Stimulated activated naive CD8-positive, alpha-beta T cell treated with anti-CD3 and anti-CD28 coated beads, Interleukin-15, Interleukin-2, amounts not matched to agents 100 U/mL and 50 U/mL, for 24 hours (primary cell): ENCODE measurements around the gene DUSP12.
"Not testable (repeated sequence)": the region's sequence is repeated elsewhere in the genome, so short reads cannot be mapped to it uniquely, and the experiment has no call there.

Source experiments
- ATAC-seq: fragments of 150-1000 bp; cut with Tn5 transposase; one replicate; pipeline ENCODE4 v1.10.0; 2021
- DNase-seq: peaks from one replicate; pipeline ENCODE4 v3.0.0; 2021

DUSP12 gene

DNA sequence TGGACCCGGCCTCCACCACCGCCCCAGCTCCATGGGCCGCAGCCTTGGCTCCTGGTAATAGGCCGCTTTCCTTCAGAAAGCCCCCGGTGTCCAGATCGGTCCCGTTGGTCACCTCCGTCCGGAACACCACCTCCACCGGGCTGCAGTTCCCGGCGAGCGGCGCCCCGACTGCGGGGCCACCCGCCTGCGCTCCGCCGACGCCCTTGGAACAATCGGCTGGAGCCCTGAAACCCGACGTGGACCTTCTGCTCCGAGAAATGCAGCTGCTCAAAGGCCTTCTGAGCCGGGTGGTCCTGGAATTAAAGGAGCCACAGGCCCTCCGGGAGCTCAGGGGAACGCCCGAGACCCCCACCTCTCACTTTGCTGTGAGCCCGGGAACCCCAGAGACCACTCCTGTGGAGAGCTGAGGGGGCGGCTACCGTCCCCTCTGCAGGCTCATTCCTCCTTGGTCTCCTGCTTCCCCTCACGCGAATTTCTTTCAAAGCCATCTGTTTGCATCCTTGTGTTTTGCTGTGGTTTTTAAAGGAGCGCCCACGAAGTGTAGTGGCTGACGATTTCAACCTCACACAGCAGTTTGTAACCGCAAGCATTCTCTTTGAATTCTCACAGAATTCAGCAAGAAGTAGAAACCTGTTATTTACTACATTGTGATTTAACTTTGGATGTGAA is 22.2 kb upstream of the DUSP12 start:
- DNase-seq, result peak; percentile 30

DNA sequence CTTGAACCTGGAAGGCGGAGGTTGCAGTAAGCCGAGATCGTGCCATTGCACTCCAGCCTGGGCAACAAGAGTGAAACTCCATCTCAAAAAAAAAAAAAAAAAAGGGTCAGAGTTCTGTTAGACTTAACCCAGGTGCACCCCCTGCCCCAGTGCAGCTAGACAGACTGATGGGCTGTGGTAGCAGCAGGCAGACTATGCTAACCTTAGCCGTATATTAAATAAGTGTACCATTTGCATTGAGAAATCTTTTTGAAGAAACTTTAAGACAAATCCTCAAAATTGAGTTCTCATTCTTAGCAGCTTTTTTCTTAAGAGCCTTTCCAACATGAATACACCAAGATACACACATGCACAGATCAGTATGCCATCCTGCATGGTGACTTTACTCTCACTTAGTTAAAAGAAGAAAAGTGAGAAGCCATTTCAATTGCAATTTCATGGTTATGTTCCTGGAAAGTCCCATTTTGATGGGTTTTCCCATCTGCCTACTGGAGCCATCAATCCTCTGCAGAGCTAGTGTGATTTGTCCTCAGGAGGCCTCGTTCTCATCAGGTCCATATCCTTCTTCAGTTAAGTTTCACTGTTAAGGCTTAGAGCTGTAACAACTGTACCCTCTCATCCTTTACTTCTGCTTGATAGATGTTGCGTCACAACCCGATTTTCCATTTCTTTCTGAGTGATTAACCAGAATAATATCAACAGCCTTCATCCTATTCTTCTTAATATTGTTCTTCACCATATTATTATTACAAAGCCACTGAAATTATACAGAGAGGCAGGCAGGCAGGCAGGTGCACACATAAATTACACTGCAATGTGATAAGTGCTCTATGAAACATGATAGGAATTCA is 21.0 kb upstream of the DUSP12 start:
- ATAC-seq, result no peak
- DNase-seq, result no peak

More for the DNA sequence above, 22.2 kb upstream of the DUSP12 start:
- peak; percentile 4 for ATAC-seq

DNA sequence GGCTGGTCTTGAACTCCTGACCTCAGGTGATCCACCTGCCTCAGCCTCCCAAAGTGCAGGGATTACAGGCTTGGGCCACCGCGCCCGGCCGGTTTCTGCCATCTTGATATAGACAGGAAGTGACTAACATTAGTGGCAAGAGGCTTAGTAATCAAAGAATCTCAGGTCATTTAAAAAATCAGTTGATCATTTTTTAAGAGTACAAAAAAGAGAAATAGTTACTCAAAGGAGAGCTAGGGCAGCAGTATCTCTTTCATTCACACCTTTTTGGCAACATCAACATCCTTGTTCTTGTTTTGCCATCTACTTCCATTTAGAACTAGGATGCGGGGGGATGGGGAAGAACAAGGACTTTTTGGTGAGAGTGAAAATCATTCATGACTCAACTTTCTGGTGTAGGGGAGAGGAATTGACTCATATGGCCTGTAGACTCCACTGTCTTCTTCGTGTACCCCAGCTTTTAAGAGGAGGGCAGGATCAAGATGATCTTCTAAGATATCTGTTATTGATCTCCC is 19.5 kb upstream of the DUSP12 start:
- peak; percentile 46 for DNase-seq
- peak; percentile 58 for ATAC-seq

DNA sequence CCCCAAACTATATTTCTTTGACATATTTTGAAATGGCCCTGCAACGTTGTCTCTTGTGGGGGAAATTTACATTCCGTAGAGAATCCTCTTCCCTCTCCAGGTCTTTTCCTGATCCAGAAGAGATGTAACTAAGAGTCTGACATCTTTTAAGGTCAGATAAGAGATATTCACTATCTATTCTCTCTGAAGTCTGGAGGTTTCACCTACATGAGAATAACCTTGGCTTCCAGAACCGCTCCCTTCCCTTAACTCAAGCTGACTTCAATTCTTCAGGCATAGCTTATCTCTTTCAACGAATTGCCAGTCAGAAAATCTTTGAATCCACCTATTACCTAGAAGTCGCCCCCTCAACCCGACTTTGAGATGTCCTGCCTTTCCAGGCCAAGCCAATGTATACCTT is 18.3 kb upstream of the DUSP12 start:
- no peak for DNase-seq
- no peak for ATAC-seq

DNA sequence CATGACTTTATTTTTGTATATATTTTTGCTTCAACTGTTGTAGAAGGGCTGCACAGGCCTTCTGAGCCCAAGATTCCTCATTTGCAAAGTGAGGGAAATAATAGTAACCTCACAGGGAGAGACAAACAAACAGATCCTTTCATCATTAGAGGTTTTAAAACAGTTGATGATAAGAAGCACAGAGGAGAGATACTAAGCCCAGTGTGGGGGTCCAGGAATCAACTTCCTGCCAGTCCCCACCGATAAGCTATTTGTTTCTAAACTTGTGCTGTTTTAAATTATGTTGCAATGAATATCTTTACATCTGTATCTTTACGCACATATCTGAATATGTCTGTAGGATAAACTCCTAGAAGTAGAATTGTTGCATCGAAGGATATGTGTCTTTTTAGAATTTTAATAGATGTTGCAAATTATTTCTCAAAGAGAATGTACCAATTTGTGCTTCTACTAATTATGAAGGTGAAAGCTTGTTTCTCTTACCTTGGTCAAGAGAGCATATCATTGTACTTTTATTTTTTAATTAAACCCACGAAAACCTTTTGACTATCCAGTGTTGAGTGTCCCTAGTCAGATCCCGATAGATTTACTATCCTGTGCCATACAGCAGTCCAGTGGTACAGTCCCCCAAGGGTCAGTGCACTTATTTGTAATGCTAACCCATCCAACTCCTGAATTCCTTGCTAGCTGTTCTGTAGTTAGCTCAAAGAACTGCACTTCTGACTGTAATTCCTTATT is 17.4 kb upstream of the DUSP12 start:
- no peak for ATAC-seq
- DNase-seq, result no peak

DNA sequence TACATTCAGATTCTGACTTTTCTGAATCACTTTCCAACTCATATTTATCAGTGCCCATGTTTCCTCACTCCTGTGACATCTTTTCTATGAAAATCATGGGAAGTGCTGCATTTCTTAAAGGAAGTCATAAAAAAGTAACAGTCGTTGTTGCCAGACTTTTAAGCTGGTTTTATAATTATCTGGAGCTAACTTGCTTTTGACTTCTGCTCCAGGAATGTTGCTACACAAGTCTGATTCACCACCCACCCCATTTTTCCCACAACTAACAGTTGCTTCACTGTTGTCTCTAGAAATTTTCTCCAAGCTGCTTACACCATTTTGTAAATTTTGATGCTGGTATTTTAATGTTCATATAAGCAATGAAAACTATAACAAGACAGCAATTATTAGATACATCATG is 16.1 kb upstream of the DUSP12 start:
- no peak for ATAC-seq
- DNase-seq, result no peak

DNA sequence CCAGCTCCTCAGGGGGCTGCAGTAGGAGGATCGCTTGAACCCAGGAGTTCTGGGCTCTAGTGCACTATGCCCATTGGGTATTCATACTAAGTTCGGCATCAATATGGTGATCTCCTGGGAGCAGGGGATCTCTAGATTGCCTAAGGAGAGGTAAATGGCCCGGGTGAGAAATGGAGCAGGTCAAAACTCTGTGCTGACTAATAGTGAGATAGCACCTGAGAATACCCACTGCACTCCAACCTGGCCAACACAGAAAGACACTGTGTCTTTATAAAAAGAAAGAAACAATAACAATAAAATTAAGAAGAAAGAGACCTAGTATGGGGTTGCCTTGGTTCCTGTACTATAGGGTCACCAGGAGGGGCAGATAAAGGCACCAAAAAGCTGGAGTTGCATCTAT is 13.7 kb upstream of the DUSP12 start:
- ATAC-seq, result no peak
- DNase-seq, result no peak

DNA sequence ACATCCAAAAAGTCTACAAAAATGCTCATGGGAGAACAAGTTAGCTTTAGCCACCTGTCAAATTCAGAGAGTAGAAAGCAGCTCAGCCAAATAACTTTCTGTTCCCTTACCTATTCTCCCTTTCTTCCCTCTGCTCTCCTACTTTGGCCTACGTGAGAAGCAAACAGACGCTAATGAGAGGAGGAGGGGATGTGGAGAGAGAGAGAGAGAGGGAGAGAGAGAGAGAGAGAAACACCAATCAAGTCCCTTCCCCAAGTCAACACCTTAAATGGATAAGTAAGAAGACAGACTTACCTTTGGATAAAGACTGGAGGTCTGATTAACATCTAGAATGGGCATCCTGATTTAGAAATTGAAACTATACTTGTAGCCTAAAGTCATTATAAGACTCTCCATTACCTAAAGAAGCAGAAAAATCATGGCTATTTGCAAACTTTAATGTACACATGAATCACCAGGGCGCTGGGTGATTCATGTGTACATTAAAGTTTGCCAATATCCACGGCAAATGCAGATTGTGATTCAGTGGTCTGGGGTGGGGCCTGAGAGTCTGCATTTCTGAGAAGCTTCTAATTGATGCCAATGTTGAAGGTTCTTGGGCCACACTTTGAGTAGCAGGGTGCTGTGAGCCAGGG is 13.1 kb upstream of the DUSP12 start:
- DNase-seq (peak; percentile 37), ATAC-seq (peak; percentile 69)

DNA sequence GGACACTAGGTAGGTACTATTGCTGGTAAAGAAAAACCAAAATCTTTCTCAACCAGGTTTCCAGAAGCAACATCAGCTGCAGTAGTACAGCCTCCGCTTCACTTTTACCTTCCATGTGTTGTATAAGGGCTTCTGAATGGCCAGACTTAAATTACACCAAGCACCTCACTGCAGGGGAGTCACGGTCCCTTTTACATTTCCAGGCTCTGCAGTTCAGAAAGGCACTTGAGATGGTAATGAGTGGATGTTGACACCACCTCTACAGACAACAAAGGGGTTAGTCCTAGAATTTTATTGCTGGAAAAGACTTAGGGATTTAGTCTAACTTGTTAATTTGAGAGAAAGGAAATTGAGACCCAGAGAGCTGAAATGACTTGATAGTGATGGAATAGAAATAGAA is 12.0 kb upstream of the DUSP12 start:
- ATAC-seq (no peak), DNase-seq (no peak)

DNA sequence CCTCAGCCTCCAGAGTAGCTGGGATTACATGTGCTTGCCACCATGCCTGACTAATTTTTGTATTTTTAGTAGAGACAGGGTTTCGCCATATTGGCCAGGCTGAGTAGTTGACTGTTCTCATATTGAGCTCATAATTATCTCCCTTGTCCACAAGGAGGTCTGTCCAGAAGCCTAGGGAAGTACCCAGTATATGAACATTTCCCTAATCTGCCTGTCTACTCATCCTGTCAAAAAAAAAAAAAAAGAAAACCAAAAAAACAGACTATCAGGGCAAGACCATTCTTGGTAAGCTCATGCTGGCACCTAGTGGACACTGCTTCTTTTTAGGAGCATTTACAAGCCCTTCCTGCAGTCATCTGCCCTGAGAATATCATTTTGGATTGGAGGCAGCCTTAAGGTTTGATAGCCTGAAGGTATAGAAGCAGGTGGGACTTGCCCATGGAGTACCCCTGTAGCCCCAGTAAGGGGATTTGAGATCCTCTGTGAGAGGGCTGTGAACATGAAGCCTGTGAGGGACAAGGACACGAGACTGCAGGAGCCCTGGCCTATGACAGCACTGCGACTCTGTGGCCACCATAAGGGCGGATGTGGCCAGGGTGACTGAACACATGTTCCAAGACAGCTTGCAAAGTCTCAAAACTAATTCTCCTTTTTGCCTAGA is 10.8 kb upstream of the DUSP12 start:
- ATAC-seq, result peak; percentile 78

DNA sequence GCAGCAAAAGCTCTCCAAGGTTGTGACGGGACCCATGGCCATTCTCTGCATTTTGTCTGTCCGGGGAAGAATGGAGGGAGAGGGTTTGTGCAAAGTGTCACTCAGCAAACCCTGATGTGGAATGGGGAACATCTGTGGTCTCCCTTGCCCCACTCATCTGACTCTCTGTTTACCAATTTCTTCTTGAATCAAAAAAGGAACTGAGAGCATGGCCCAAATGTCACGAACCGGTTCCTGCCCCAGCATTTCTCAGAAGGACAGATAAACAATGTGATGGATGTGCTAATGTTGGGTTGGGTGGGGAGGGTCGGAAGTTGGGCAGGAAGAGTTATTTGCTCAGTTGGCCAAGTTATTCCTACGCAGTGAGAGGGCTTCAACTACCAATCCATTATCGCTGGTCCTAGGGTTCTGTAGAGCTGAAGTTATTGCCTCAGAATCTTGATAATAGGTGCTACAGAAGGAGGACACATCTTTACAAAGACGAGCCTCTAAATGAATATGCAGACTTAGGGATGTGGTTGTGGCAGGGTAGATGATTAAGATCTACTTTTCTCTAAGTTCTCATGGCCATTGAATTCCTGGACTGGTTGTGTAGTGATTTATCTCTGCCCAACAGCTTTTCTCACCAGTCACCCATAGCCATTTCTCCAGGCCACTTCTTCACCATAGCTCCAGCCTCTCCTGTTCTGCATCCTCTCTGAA is 9.6 kb upstream of the DUSP12 start:
- ATAC-seq, result no peak
- DNase-seq, result no peak

More for the DNA sequence above, 10.8 kb upstream of the DUSP12 start:
- peak; percentile 60 for DNase-seq

DNA sequence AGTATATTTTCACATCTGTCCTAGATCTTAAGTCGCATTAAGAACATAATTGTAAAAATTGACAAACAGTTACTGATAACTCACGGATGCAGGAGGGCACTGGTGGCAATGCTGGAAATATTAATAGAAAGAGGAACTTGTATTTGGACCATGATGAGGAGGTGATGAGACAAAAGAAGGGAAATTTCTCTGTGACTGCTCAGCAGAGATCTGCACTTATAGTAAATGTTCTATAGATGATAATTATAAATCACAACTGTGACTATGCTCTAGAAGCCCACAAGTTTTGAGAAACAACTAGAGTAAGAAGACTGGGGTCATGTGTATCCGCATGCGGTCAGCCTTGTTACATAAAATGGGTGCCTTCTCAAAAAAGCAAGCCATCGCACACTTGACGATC is 8.7 kb upstream of the DUSP12 start:
- no peak for DNase-seq
- no peak for ATAC-seq

DNA sequence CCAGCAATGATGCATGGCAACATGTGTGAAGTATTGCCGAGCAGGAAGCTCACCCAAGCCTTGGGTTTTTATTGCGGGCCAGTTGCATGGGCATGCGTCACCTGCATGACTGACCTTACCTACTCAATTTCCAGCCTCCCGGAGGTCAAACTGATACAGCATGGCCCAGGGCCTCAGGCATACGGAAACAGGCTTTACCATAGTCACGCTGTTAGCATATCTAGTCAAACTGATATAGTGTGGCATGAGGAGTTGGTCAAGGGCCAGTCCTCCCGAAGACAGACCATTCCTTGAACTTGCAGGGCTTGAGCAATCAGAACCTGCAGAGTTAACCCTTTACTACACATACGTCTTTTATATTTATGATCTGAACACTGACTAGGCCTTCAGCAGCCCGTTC is 6.4 kb upstream of the DUSP12 start:
- no peak for DNase-seq
- ATAC-seq, result no peak

DNA sequence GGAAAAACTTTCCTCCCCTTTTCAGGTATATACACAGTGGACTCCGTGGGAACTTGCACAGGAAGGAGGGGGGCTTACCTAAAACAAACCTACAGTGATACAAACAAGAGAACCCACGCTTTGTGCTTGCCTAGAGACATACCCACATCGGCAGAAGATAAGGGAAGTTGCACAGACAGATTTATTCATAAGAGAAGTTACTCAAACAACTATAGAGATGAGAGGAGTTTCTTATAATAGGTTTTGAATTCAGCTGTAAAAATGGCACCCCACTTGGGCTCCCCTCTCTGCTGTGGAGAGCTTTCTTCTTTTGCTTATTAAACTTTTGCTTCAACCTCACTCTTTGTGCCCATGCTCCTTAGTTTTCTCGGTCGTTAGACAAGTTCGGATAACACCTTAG is 1.8 kb upstream of the DUSP12 start:
- DNase-seq (no peak), ATAC-seq (no peak)

DNA sequence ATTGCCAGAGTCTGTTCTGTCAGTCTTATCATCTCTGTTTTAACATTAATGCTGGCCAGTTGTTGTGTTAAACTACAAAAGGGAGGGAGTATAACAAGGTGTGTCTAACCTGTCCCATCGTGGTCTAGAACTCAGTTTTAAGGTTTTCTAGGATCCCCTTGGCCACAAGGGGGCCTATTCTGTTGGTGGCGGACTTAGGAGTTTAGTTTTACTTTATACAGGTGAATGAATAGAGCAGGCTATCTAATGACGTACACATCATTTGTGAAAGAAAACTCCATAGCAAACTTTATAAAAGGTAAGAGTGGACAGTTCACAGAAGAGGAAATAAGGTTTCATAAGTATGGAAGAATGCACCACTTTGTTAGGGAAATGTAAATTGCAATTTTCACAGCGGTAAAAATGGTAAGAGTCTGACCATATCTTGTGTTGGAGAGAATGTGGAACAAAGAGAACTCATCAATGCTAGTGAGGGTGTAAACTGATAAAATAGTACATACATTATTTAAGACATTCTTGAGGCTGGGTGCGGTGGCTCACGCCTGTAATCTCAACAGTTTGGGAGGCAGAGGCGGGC is 14.0 kb downstream of the DUSP12 start:
- ATAC-seq, result peak; percentile 51
- DNase-seq, result peak; percentile 36

DNA sequence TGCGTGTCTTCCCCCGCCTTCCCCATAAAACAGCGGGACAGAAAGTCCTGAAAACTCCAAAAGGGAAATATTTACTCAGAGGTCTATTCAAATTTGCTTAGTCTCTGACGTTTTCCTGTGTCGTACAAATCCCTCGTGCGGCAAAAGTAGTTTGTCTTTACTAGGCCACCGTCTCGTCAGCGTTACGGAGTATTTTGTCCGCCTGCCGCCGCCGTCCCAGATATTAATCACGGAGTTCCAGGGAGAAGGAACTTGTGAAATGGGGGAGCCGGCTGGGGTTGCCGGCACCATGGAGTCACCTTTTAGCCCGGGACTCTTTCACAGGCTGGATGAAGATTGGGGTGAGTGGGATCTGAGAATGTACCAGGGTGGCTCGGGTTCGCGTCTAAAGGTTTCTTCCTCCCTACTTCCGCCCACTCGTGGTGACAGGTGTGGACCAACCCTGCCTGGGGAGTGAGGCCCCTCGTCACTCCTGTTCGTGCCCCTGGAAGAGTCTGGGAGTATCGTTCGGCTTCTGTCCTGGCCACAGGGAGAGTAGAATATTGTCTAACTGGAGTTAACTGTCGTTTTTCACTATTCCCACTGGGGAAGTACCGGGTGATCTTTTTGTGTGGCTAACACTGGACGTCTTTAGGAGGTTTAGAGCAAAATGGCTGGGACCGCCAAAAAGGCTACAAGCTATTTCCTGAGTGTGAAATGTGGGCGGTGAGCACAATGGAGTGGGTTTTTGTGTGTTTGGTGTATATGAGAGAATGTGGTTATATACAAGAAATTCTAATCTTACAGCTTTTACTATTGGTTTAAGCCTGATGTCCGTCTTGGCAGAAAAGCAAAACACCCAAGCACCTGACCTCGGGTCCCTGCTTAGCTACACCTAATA is 16.8 kb downstream of the DUSP12 start, which contains the start of gene ATF6:
TSS of gene ATF6 (plus strand) at position 219 of the 880 bp plus-strand sequence. CDS start at position 260, 41 bp downstream.
- DNase-seq (peak; percentile 82), ATAC-seq (peak; percentile 87)

DNA sequence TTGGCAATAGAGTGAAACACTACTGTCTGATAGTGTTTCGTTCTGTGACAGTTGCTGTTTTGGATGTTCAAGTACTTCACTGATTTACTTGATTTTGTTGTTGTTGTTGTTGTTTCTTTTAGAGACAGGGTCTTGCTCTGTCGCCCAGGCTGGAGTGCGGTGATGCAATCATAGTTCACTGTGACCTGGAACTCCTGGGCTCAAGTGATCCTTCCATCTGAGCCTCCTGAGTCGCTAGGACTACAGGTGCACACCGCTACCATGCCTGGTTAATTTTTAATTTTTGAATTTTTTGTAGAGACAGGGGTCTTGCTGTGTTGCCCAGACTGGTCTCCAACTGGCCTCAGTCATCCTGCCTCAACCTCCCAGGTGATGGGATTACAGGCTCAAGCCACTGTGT is 18.9 kb downstream of the DUSP12 start:
- ATAC-seq (no peak), DNase-seq (no peak)

DNA sequence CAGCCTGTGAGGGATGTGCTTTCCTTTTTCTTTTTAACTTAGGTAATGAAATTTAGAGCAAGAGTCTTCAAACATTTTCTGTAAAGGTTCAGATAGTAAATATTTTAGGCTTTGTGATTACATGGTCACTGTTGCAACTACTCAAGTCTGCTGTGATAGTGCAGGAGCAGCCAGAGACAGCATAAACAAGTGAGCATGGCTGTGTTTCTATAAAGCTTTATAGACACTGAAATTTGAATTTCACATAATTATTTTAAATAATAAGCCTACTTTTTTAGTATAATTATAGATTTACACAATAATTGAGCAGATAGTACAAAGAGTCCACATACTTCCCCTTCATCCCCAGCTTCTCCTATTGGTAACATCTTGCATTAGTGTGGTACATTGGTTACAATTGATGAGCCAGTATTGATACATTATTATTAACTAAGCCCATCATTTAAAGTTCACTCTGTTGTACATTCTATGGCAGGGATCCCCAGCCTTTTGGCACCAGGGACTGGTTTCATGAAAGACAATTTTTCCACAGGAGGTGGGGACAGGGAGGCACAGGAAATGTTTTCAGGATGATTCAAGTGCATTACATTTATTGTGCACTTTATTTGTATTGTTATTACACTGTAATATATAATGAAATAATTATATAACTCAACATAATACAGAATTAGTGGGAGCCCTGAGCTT is 19.5 kb downstream of the DUSP12 start:
- DNase-seq (no peak), ATAC-seq (no peak)

DNA sequence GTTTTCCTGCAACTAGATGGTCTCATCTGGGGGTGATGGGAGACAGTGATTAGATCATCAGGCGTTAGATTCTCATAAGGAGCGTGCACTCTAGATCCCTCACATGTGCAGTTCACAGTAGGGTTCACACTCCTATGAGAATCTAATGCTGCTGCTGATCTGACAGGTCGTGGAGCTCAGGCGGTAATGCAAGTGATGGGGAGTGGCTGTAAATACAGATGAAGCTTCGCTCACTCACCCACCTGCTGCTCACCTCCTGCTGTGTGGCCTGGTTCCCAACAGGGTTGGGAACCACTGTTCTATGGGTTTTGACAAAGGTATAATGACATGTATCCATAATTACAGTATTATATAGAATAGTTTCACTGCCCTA is 20.1 kb downstream of the DUSP12 start:
- not testable (repeated sequence) for ATAC-seq, DNase-seq
